GM21717 (cell line): ENCODE results near the gene USP4.
"Not testable (repeated sequence)": the region's sequence is repeated elsewhere in the genome, so short reads cannot be mapped to it uniquely, and the experiment has no call there.

Source experiments
- ATAC-seq: cut with Tn5 transposase; IDR thresholded peaks from one replicate; pipeline ENCODE4 v1.9.1; 2021; ENCODE audit warnings: mild to moderate bottlenecking, moderate library complexity; ENCODE audit not compliant: unreplicated experiment

The USP4 gene

GRCh38 chr3:49339941-49340800 lies at the start of gene USP4:
Gene USP4, minus strand, starts transcription at chr3:49340053. Its CDS starts 29 bp downstream, at chr3:49340024.
- peak; percentile 82 for ATAC-seq

DNA sequence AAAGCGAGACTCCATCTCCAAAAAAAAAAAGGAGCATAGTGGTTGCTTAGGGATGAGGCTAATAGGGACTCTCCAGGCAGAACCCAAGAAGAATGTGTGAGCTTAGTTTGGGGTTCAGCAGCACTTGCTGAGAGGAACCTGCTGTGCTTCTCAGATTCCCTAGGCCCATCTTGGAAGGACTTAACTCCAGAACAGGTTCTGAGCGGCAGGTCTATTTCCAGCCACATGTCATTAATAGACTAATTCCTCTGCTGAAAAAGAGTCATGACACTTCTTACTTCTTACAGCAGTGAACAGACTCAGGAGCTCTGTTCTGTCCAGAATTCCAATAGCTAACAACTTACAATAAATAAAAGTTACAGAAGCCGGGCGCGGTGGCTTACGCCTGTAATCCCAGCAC lies 49.4 kb upstream of the USP4 start:
- ATAC-seq = no peak

DNA sequence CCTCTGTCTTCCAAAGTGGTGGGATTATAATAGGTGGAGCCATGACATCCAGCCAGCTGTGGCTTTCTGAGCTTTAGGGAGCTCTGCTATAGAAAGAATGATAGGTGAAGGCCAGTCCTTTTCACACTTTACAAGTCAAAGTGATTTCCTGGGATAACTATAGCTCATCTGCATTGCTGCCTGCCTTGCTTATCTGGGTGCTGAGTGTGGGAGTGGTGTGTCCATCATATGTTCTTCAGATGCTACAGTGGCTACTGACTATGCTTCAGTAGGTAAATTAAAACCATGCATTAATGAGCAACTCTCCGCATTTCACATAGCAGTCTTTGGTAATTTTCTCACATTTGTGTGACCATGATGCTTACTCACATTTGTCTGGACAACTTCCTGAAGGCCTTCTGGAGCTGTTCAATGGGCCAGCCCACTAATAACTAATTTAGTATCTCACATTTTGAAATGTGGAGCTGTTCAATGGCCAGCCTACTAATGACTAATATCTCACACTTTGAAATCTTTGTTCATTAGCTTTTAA lies 48.5 kb upstream of the USP4 start:
- ATAC-seq = no peak

- ATAC-seq = no peak
Measured at GRCh38 chr3:49387721-49388120, 47.9 kb upstream of the USP4 start.

DNA sequence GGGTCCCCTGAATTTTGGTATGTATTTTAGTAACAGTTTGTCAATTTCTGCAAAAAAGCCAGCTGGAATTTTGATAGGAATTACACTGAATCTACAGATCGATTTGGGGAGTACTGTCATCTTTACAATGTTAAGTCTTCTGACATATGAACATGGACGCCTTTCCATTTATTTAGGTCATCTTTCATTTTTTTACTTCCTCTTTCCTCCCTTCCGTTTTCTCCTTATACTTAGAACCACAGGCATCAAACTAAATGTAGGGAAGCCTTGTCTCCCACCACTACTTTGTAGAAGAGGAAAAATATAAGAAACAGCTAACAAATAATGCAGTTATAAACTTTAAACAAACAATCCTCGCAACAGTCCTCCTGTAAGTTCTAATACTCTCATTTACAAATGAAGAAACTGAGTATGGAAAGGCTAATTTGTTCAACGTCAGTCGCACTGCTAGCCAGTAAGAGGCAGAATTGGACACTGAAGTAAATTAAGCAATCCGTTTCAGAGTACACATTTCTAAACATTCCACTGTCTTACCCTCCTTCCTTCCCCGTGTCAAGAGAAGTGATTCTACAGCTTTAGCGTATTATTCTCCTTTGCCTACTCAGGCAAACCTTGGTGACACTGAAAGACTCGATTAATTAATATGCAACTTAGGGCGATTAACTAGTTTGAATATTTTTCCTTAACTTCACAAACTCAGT lies 46.4 kb upstream of the USP4 start:
- no peak for ATAC-seq

- ATAC-seq = no peak
Measured at GRCh38 chr3:49385617-49386016, 45.8 kb upstream of the USP4 start.

DNA sequence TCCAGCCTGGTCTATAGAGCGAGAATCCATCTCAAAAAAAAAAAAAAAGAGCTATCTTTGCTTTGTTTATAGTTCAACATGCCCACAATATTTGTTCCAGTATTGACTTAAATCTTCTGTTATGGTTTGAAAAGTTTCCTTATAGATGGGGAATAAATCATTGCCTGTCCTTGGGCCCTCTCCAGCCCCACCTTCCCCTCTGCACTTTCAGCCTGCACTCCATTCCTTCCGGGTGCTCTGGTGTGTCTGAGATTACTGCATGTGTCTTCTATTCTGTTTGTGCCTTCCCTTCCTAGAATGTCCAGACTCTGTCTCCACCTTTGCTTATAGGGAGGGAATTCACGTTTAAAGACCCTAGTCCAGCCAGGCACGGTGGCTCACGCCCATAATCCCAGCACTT lies 43.5 kb upstream of the USP4 start:
- ATAC-seq = no peak

DNA sequence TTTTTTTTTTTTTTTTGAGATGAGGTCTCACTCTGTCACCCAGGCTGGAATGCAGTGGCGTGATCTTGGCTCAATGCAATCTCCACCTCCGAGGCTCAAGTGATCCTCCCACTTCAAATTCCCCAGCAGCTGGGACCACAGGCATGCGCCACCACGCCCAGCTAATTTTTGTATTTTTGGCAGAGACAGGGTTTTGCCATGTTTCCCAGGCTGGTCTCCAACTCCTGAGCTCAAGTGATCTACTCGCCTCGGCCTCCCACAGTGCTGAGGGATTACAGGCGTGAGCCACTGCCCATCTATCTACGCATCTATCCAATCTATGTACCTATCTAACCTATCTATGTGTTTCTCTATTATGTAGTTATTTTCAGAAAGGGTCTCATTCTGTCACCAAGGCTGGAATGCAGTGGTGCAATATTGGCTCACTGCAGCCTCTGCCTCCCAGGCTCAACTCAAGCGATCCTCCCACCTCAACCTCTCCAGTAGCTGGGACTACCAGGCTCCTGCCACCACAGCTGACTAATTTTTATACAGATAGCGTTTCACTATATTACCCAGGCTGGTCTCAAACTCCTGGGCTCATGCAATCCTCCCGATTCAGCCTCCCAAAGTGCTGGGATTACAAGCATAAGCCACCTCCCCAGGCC lies 38.5 kb upstream of the USP4 start:
- no peak for ATAC-seq

- ATAC-seq = no peak
Measured at GRCh38 chr3:49377483-49377882, 37.6 kb upstream of the USP4 start.

GRCh38 chr3:49371946-49372345 lies 32.1 kb upstream of the USP4 start:
- ATAC-seq = no peak

DNA sequence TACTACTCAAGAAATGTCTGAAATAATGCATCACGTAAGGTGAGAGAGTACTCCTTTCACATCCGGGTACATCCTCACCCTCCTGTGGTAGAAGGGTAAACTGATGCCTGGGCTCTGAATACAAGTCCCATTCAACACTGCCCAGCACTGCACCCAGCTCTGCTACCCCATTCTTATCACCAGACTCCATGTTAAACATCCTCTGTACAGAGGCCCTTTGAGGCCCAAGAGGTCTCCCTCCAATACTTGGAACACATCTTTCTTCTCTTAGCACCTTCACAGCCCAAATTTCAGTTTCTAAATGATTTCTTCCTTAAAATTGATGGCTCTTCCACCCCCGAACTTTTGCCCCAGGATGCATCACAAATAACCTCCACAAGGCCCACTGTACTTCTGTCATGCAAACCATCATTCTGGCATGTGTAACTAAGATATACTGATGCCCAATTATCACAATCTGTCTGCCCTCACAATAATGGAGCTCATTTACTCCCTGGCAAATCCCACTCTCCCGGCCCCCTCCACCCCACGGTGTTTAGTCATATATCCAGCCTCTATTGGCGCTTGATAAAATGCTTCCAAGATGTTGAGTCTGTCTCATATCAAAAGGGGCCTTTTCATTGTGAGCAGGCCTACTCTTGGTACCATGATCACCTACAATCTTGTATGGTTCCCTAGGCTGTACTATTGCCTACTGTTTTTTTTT lies 30.9 kb upstream of the USP4 start:
- ATAC-seq = no peak

DNA sequence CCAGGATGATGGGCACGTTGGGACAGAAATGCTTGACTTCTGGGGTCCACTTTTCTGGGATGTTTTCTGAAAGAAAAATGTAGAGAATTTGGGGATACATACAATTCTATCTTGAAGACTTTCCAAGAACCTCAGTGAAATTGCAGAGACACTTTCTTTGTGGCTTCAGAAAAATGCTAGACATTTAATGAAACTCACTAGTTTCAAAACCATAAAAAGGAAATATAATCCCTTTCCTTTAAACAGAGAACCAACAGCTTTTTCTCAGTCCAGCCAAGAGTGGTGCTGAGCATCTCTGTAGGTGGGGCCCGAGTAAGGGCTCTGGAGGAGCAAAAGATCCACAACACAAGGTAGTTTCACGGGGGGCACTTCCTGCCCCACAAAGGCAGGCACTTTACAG lies 22.7 kb upstream of the USP4 start:
- ATAC-seq = no peak

DNA sequence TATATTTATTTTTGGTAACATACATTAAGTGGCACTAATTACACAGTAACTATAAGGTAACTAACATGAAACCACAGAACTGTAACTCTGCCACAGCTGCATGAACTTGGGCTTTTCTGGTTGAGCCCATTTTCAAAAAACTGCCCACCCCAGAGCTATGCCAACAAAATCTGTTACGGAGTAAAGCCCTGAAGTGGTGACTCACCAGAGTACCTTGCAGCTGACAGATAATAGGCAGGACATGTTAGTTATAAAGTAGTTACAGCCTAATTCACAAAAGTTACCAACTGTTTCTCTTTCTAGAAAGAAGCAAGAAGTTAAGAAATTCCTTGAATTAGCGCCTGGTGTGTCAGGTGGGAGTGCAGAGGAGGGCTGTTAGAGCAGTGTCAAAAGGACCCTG lies 19.8 kb upstream of the USP4 start:
- ATAC-seq = no peak

DNA sequence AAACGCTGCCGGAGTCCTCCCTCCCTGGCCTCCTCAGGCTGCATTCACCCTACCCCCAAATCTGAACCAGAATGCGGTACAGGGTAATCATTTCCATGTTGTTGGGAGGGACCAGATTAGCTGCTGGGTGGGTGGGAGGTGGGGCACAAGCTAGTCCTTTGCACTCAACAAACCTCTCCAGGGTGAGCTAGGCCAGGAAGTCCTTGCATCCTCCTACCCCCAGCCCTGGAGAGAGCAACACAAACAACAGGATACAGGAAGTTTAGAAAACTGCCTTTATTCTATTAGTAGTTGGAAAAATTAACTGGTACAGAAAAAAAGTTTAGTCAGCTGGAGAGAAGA lies 19.0 kb upstream of the USP4 start:
- ATAC-seq = no peak

- peak; percentile 77 for ATAC-seq
Measured at GRCh38 chr3:49358217-49358883, 18.5 kb upstream of the USP4 start, which contains the start of gene GPX1. Gene GPX1, minus strand, starts transcription at chr3:49358353. Its CDS starts 75 bp downstream, at chr3:49358278.

DNA sequence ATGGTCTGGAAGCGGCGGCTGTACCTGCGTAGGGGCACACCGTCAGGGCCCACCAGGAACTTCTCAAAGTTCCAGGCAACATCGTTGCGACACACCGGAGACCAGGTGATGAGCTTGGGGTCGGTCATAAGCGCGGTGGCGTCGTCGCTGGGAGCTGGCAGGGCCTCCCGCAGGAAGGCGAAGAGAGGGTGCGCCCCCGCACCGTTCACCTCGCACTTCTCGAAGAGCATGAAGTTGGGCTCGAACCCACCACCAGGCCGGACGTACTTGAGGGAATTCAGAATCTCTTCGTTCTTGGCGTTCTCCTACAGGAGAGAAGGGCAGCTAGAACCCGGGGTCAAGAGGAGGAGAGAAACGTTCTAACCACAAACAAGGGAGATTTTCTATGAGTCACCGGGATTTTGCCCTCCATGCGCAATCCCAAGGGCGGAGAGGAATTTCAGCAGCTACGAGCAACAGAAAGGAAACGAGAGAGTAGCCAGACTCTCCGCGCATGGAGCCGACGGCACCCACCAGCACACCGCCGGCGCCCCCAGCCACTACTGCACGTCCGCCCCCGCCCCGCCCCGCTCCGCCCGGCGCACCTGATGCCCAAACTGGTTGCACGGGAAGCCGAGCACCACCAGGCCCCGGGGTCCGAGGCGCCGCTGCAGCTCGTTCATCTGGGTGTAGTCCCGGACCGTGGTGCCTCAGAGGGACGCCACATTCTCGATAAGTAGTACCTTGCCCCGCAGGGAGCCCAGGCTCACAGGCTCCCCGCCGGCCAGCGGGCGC lies 17.8 kb upstream of the USP4 start:
- ATAC-seq = peak; percentile 16

DNA sequence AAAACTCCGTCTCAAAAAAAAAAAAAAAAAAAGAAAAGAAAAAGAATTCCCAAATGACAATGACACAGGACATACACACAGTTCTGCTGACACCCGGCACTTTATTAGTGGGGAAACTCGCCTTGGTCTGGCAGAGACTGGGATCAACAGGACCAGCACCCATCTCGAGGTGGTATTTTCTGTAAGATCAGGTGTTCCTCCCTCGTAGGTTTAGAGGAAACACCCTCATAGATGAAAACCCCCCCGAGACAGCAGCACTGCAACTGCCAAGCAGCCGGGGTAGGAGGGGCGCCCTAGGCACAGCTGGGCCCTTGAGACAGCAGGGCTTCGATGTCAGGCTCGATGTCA lies 17.2 kb upstream of the USP4 start:
- not testable (repeated sequence) for ATAC-seq

DNA sequence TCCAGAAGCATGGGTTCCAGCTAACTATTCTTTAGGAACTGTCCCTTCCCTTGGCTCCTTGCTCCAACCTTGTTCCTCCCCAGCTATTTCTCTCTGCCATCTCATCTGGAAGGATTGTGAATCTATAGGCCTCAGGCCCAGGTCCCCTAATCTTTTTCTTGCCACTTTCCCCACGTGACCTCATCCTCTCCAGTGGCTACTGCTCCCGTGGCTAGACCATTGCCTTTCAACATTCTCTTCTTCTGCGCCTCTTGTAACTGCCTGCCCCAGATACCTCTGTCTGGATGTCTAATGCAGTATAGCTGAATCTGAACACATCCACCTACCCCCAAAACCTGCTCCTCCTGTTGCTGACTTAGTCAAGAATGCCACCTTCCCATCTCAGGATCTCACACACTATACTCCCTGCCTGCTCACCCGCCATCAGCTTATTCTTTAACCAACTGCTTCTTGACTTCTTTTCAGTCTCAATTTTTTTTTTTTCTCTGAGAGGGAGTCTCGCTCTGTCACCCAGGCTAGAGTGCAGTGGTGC lies 13.1 kb upstream of the USP4 start:
- no peak for ATAC-seq

DNA sequence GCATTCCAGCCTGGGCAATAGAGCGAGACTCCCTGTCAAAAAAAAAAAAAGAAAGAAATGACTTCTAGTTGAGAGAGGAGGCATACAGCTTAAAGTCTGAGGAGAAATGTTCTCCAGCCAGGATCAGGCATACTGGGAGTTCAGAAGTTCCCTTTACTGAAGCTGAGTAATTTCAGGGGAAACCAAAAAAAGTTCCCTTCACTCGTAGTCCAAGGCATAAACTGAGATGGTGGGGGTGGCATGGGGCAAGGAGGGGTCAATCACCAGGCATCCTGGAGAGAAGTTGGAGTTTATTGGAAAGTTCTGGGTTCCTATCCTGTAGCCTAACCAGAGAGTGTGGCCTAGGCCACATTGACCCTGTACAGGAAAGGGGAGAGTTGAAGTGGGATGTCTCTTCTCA lies 12.4 kb upstream of the USP4 start:
- no peak for ATAC-seq
